K562 (cell line): ENCODE data around the gene DNMT1. TPM values are rescaled to one million over a fixed set of nuclear protein-coding genes. Genes with fewer than 3 reads are reported as not detected.

Source experiments
- ATAC-seq: fragments of 200-7000 bp; cut with Tn5 transposase; 3 replicates; pipeline ENCODE4 v1.9.1; 2020; ENCODE audit warnings: moderate library complexity
- BruUV-seq: library from RNA; stranded (reverse); fragments of 400-500 nt; replicated peaks from 2 replicates; lab custom pipeline; 2021; lab: Mats Ljungman, UMichigan
- CTCF ChIA-PET: fragments of 300-600 bp; formaldehyde crosslinking; extraction: SDS; loops from one replicate; lab custom pipeline; 2021; ENCODE audit warnings: low intra/inter-chr PET ratio; lab: Yijun Ruan, JAX
- POLR2A ChIA-PET: fragments of 300-600, 350-650 bp; sonication (Branson Sonifier 250); formaldehyde crosslinking; extraction: SDS; loops from one replicate; lab custom pipeline; 2021; ENCODE audit warnings: antibody characterized with exemption, inconsistent platforms; lab: Yijun Ruan, JAX
- DNase-seq, 4 experiments: peaks; one replicate each; pipeline versions ENCODE4 v3.0.0 to v3.0.0-alpha.2; 2011 to 2018; ENCODE audit warnings: low spot score in 3 of 4, mixed read lengths in 3 of 4; ENCODE audit errors: extremely low read depth in 1 of 4
- FAIRE-seq: peaks from 2 replicates; lab custom pipeline; 2011; peaks lifted over from hg19 to GRCh38; lab: Jason Lieb, UNC
- H2AFZ ChIP-seq: 2 replicates; pipeline ENCODE4 v1.6.0; 2011; ENCODE audit warnings: low read depth, low read length, control low read depth, inconsistent platforms
- H3K27ac ChIP-seq: fragments of 200-600 bp; 3 replicates; pipeline ENCODE4 v1.8.0; 2011; ENCODE audit warnings: low read depth, mild to moderate bottlenecking, control low read depth, inconsistent platforms, low read length, moderate library complexity, mixed read lengths; ENCODE audit errors: extremely low read depth
- H3K27me3 ChIP-seq, 2 experiments: fragments of 300-600 bp in 1 of 2; 2 replicates in 1 of 2; 3 replicates in 1 of 2; pipeline versions ENCODE4 v1.6.0 to v1.8.0; 2011; ENCODE audit warnings: inconsistent platforms in 2 of 2, low read length in 2 of 2, mild to moderate bottlenecking in 1 of 2, mixed read lengths in 1 of 2, moderate library complexity in 1 of 2; ENCODE audit not compliant: control insufficient read depth in 2 of 2, insufficient read depth in 2 of 2
- H3K36me3 ChIP-seq: fragments of 300-600 bp; 3 replicates; pipeline ENCODE4 v1.8.0; 2011; ENCODE audit warnings: mild to moderate bottlenecking, low read length, inconsistent platforms; ENCODE audit not compliant: control insufficient read depth, insufficient read depth
- H3K4me1 ChIP-seq, 2 experiments: fragments of 200-600 bp in 1 of 2; replicated peaks in 1 of 2; 2 replicates in 1 of 2; 3 replicates in 1 of 2; pipeline versions ENCODE4 v1.5.1 to v1.8.0; 2011; ENCODE audit warnings: inconsistent platforms in 2 of 2, low read length in 2 of 2, mild to moderate bottlenecking in 1 of 2, mixed read lengths in 1 of 2, moderate library complexity in 1 of 2; ENCODE audit not compliant: control insufficient read depth in 2 of 2, insufficient read depth in 2 of 2
- H3K4me2 ChIP-seq: 2 replicates; pipeline ENCODE4 v1.6.1; 2011; ENCODE audit warnings: low read length, control low read depth, inconsistent platforms, mixed read lengths; ENCODE audit not compliant: insufficient read depth
- H3K4me3 ChIP-seq: fragments of 200-600 bp; sonication (generic), shearing (Covaris generic); 2 replicates; pipeline ENCODE4 v1.5.1; 2016; ENCODE audit warnings: control low read depth, inconsistent platforms
- H3K79me2 ChIP-seq: fragments of 200-600 bp; 3 replicates; pipeline ENCODE4 v1.8.0; 2011; ENCODE audit warnings: low read length, inconsistent platforms; ENCODE audit not compliant: control insufficient read depth, insufficient read depth
- H3K9ac ChIP-seq, 2 experiments: 2 replicates each; pipeline versions ENCODE4 v1.6.0 to v1.6.1; 2011; ENCODE audit warnings: low read depth in 2 of 2, low read length in 2 of 2, control low read depth in 1 of 2, inconsistent platforms in 1 of 2, mild to moderate bottlenecking in 1 of 2, mixed read lengths in 1 of 2; ENCODE audit not compliant: insufficient read depth in 1 of 2
- H3K9me1 ChIP-seq: one replicate; pipeline ENCODE4 v1.6.0; 2011; ENCODE audit warnings: inconsistent platforms, mild to moderate bottlenecking, low read length, moderate library complexity; ENCODE audit not compliant: control insufficient read depth, insufficient read depth
- H3K9me3 ChIP-seq: replicated peaks from 2 replicates; pipeline ENCODE4 v1.5.1; 2011; ENCODE audit warnings: low read depth, low read length, inconsistent platforms; ENCODE audit not compliant: control insufficient read depth, insufficient read depth
- H4K20me1 ChIP-seq: replicated peaks from 2 replicates; pipeline ENCODE4 v1.6.1; 2011; ENCODE audit warnings: low read length, inconsistent platforms, mixed read lengths; ENCODE audit not compliant: control insufficient read depth, insufficient read depth
- ADNP ChIP-seq: fragments of 200-800 bp; sonication (Bioruptor generic); IDR thresholded peaks from 2 replicates; pipeline ENCODE4 v1.6.1; 2016; ENCODE audit warnings: missing genetic modification characterization, missing compliant biosample characterization
- DACH1 ChIP-seq: fragments of 450-650 bp; IDR thresholded peaks from 2 replicates; pipeline ENCODE4 v1.6.1; 2018; ENCODE audit not compliant: partially characterized antibody
- HDAC3 ChIP-seq: fragments of 450-650 bp; IDR thresholded peaks from 2 replicates; pipeline ENCODE4 v1.6.1; 2018; ENCODE audit warnings: borderline replicate concordance, mild to moderate bottlenecking, moderate library complexity; ENCODE audit not compliant: partially characterized antibody
- HNRNPL ChIP-seq: fragments of 200-400 bp; formaldehyde crosslinking; IDR thresholded peaks from 2 replicates; pipeline ENCODE4 v1.6.1; 2017; ENCODE audit warnings: low read depth, mild to moderate bottlenecking, low read length
- KDM1A ChIP-seq, 2 experiments: fragments of 450-650 bp; IDR thresholded peaks; 2 replicates each; pipeline ENCODE4 v1.6.1; 2016; ENCODE audit warnings: mild to moderate bottlenecking in 2 of 2
- KLF16 ChIP-seq: IDR thresholded peaks from 2 replicates; pipeline ENCODE4 v1.6.1; 2016; ENCODE audit warnings: antibody characterized with exemption
- MCM5 ChIP-seq: fragments of 450-650 bp; IDR thresholded peaks from 2 replicates; pipeline ENCODE4 v1.6.1; 2016; ENCODE audit warnings: low read depth
- SRSF9 ChIP-seq: fragments of 200-400 bp; formaldehyde crosslinking; IDR thresholded peaks from 2 replicates; pipeline ENCODE4 v1.6.1; 2017; ENCODE audit warnings: low read depth, low read length, borderline replicate concordance
- TSC22D4 ChIP-seq: fragments of 450-650 bp; IDR thresholded peaks from 2 replicates; pipeline ENCODE4 v1.6.1; 2016; ENCODE audit warnings: missing genetic modification characterization, missing biosample characterization, control low read depth
- ZBTB17 ChIP-seq: fragments of 450-650 bp; formaldehyde crosslinking; IDR thresholded peaks from 2 replicates; pipeline ENCODE4 v1.4.0; 2020; ENCODE audit warnings: mild to moderate bottlenecking
- WGBS: fragments of 100-300 bp; shearing (Covaris generic); methylation state at CpG from one replicate; pipeline ENCODE4 v1.1.6; 2016; ENCODE audit warnings: low coverage, mixed read lengths; ENCODE audit not compliant: insufficient coverage; ENCODE audit errors: missing lambda C conversion rate; 5-methylcytosine and 5-hydroxymethylcytosine counted together
- in situ Hi-C: fragments of 300-500 bp; cut with MboI; formaldehyde crosslinking; loops from 4 replicates; pipeline ENCODE4 v1.15.0; 2018; ENCODE audit warnings: inconsistent platforms, mixed read lengths
- intact Hi-C: fragments of 100-400 bp; cut with micrococcal nuclease; formaldehyde crosslinking; loops from 2 replicates; pipeline ENCODE4 v1.14.2; 2022
- polyA plus RNA-seq, 8 experiments: library from polyadenylated mRNA; depleted of rRNA in 4 of 8; stranded (reverse) in 5 of 8; unstranded in 3 of 8; fragments of >200 nt; fragmentation: Nextera tagmentation in 2 of 8; fragmentation: Illumina TruSeq in 1 of 8; extraction: Ambion mirVana in 2 of 8; extraction: Trizol in 1 of 8; gene quantifications; 2 replicates each; pipeline versions ENCODE4 v1.2.1 to v1.2.3, GENCODE V29; 2011 to 2014; ENCODE audit warnings: inconsistent platforms in 1 of 8, missing spikeins in 1 of 8
- total RNA-seq, 7 experiments: library from RNA; depleted of rRNA in 6 of 7; stranded (reverse); fragments of >200 nt in 6 of 7; fragmentation: Illumina TruSeq in 2 of 7; extraction: Trizol in 2 of 7; gene quantifications; 2 replicates each; pipeline versions ENCODE4 v1.2.1 to v1.2.3, GENCODE V29; 2011 to 2021; ENCODE audit warnings: low replicate concordance in 1 of 7
- TF ChIP-seq, protein P1 (sequence below), 2 experiments: fragments of 200-800 bp in 1 of 2; sonication (Bioruptor generic) in 1 of 2; sonication (generic) in 1 of 2; formaldehyde crosslinking in 1 of 2; IDR thresholded peaks in 1 of 2; conservative IDR thresholded peaks in 1 of 2; 2 replicates each; pipeline versions ENCODE4 v1.5.0 to v1.6.1; 2016 to 2020; ENCODE audit warnings: missing compliant biosample characterization in 1 of 2, missing genetic modification characterization in 1 of 2, missing genetic modification reagents in 1 of 2
- TF ChIP-seq, protein P2 (sequence below), 2 experiments: IDR thresholded peaks; 2 replicates each; pipeline ENCODE4 v1.6.1; 2011; ENCODE audit warnings: borderline replicate concordance in 1 of 2, control low read depth in 1 of 2, low read depth in 1 of 2, low read length in 1 of 2, mild to moderate bottlenecking in 1 of 2, mixed read lengths in 1 of 2, moderate library complexity in 1 of 2; ENCODE audit not compliant: insufficient read depth in 1 of 2, insufficient read length in 1 of 2, poor library complexity in 1 of 2, severe bottlenecking in 1 of 2; ENCODE audit errors: extremely low read depth in 1 of 2

Gene DNMT1
- total and polyA plus RNA-seq, 9 of the 15 experiments (the other 6 are each of a cell fraction or from before 2014, with no cell fraction given) = 80.1 to 271 (median 121) TPM

DNA sequence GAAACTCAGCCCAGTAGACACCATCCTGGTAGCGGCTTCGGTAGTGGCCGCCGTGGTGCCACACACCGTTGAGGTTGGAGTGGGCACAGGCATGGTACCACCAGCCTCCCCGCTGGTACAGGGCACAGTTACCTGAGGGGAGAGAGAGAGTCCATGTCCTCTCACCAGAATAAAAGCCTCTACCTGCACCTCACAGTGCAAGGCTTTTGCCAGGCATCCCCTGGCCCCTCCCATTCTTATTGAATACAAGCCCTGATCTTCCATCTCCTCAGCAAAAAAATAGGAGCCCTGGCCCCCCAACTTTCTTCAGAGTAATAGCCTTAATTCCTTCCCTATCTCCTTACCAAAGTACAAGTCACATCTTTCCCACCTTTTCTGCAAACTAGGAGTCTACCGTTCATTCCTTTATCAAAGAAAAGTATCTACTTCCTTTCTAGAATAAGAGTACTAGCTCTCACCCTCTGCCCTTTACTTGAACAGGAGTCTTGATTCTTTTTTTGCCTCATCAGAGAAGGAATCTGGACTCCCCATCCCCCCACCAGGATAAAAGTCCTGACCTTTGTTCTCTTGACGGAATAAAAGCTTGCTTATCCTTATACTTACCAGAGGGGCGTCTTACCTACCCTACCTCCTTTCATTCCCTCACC is 102.0 kb downstream of the DNMT1 start:
- ChIA-PET POLR2A (interaction anchor here (0.7 to 1.8 kb wide), 3 partner anchors 9 to 12 kb away, joined by 3 to 5 read pairs (median 3); no protein-coding TSS in a partner anchor), CTCF (no interaction called here)
- ATAC-seq = no peak
- Histone ChIP-seq H4K20me1 (peaks cover 3% of the 10 kb centered on the region; the same call in 1 of the 2 replicates), H3K4me2 (peak overlapping the region; percentile 38; the same call in 1 of the 2 replicates), H3K27ac (peak overlapping the region; percentile 29; the same call in 1 of the 3 replicates), H3K79me2 (no peaks in the 10 kb centered on the region), H3K4me1 (peaks cover 24 to 46% of the 10 kb centered on the region in 2 experiments), H3K9me3 (no peaks in the 10 kb centered on the region), H3K9me1 (no peaks in the 10 kb centered on the region), H3K36me3 (no peaks in the 10 kb centered on the region; the same call in 2 of the 3 replicates), H3K27me3 (no peaks in the 10 kb centered on the region), H2AFZ (no peak overlapping the region), H3K9ac (peak overlapping the region in 1 of 2 experiments; percentile 22; a peak in 2 of 4 replicates), H3K4me3 (no peak overlapping the region)
- BruUV-seq = no TSS peak
- in situ Hi-C loops (no loop called here), intact Hi-C loops (no loop called here)
- 62% methylated on average over 9 of the region's 9 CpGs for WGBS
- no peak for FAIRE-seq
- DNase-seq = no peak
- TF ChIP-seq, protein P1, sequence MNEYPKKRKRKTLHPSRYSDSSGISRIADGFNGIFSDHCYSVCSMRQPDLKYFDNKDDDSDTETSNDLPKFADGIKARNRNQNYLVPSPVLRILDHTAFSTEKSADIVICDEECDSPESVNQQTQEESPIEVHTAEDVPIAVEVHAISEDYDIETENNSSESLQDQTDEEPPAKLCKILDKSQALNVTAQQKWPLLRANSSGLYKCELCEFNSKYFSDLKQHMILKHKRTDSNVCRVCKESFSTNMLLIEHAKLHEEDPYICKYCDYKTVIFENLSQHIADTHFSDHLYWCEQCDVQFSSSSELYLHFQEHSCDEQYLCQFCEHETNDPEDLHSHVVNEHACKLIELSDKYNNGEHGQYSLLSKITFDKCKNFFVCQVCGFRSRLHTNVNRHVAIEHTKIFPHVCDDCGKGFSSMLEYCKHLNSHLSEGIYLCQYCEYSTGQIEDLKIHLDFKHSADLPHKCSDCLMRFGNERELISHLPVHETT (CRISPR knock-in tag; conservative IDR thresholded peaks at IDR 0.05 in 1 of 2, IDR thresholded peaks at IDR 0.05 in 1 of 2) = no peak
- no peak for TF ChIP-seq SRSF9
- no peak for TF ChIP-seq KLF16
- TF ChIP-seq KDM1A (IDR thresholded peaks at IDR 0.05) = peak; percentile 36 to 40
- TF ChIP-seq HDAC3 = no peak
- no peak for TF ChIP-seq DACH1
- TF ChIP-seq MCM5 = no peak
- TF ChIP-seq ZBTB17 (CRISPR knock-in tag) = no peak
- TF ChIP-seq, protein P2, sequence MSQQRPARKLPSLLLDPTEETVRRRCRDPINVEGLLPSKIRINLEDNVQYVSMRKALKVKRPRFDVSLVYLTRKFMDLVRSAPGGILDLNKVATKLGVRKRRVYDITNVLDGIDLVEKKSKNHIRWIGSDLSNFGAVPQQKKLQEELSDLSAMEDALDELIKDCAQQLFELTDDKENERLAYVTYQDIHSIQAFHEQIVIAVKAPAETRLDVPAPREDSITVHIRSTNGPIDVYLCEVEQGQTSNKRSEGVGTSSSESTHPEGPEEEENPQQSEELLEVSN (IDR thresholded peaks at IDR 0.05; ENCODE audit: borderline replicate concordance in 1 of 2, extremely low read depth in 1 of 2, insufficient read depth in 1 of 2, insufficient read length in 1 of 2, low read depth in 1 of 2, low read length in 1 of 2, poor library complexity in 1 of 2, severe bottlenecking in 1 of 2) = no peak
- TF ChIP-seq HNRNPL = no peak
- TF ChIP-seq ADNP (tag) = 0 out of 2 replicates have a peak, but pooled peaks have one; percentile 65
- TF ChIP-seq TSC22D4 (tag) = no peak
